ENCODE measurements around the gene NCAPD2.

NCAPD2 gene

GRCh38 chr12:6460751-6461371 lies 33.0 kb upstream of the NCAPD2 start:
- no peak overlapping the region for H2BK15ac ChIP-seq (ENCODE audit: low read depth, poor library complexity, severe bottlenecking)

GRCh38 chr12:6461401-6462233 lies 32.3 kb upstream of the NCAPD2 start:
- Histone ChIP-seq H3K27me3 (ENCODE audit: control insufficient read depth in 1 of 2, insufficient read depth in 1 of 2, low read length in 2 of 2) (no peaks in the 10 kb centered on the region), H4K91ac (ENCODE audit: low read length) (no peak overlapping the region), H3K36me3 (ENCODE audit: control insufficient read depth in 1 of 2, insufficient read depth in 2 of 2, low read depth in 1 of 2, low read length in 2 of 2) (peaks cover 62 to 93% of the 10 kb centered on the region in 2 experiments), H3K4me2 (ENCODE audit: low read length, poor library complexity, severe bottlenecking) (no peak overlapping the region), H4K8ac (ENCODE audit: low read length) (no peak overlapping the region), H2BK15ac (ENCODE audit: low read depth, poor library complexity, severe bottlenecking) (no peak overlapping the region), H2BK12ac (ENCODE audit: low read length in 2 of 2) (no peak overlapping the region), H3K4me1 (ENCODE audit: control insufficient read depth, insufficient read depth, low read depth, low read length) (peaks cover 3% of the 10 kb centered on the region), H3K27ac (ENCODE audit: low read length, poor library complexity, severe bottlenecking) (no peak overlapping the region), H3K18ac (ENCODE audit: low read depth in 1 of 2, low read length in 2 of 2) (no peak overlapping the region), H3K23ac (ENCODE audit: low read length in 2 of 2) (no peak overlapping the region), H2BK5ac (ENCODE audit: low read depth, low read length, poor library complexity, severe bottlenecking) (no peak overlapping the region), H2AK5ac (ENCODE audit: low read length, severe bottlenecking) (no peak overlapping the region), H3K4ac (ENCODE audit: low read depth in 1 of 2, low read length in 2 of 2) (no peak overlapping the region), H3K14ac (ENCODE audit: low read length in 2 of 2) (no peak overlapping the region), H3K9me3 (ENCODE audit: control insufficient read depth, low read length) (no peaks in the 10 kb centered on the region), H3K79me1 (replicated peaks; ENCODE audit: low read length, poor library complexity, severe bottlenecking) (peaks cover 16% of the 10 kb centered on the region), H3K4me3 (ENCODE audit: insufficient read depth in 1 of 2, low read depth in 1 of 2, low read length in 2 of 2) (no peak overlapping the region), H2BK120ac (ENCODE audit: low read depth, low read length) (no peak overlapping the region), H2AFZ (ENCODE audit: low read depth, low read length) (no peak overlapping the region), H3K9ac (ENCODE audit: low read length) (no peak overlapping the region)
- WGBS = 88% methylated on average over 11 of the region's 15 CpGs
- no peak for DNase-seq

More at GRCh38 chr12:6460751-6461371, 33.0 kb upstream of the NCAPD2 start:
- Histone ChIP-seq H3K9me3 (ENCODE audit: control insufficient read depth, low read length) (no peaks in the 10 kb centered on the region), H3K9ac (ENCODE audit: low read length) (no peak overlapping the region), H3K4me1 (ENCODE audit: control insufficient read depth, insufficient read depth, low read depth, low read length) (peaks cover 3% of the 10 kb centered on the region), H3K79me1 (replicated peaks; ENCODE audit: low read length, poor library complexity, severe bottlenecking) (peaks cover 11% of the 10 kb centered on the region), H3K23ac (ENCODE audit: low read length in 2 of 2) (no peak overlapping the region), H4K8ac (ENCODE audit: low read length) (no peak overlapping the region), H3K4me2 (ENCODE audit: low read length, poor library complexity, severe bottlenecking) (no peak overlapping the region), H3K14ac (ENCODE audit: low read length in 2 of 2) (no peak overlapping the region), H4K91ac (ENCODE audit: low read length) (no peak overlapping the region), H2BK120ac (ENCODE audit: low read depth, low read length) (no peak overlapping the region), H2BK5ac (ENCODE audit: low read depth, low read length, poor library complexity, severe bottlenecking) (no peak overlapping the region), H3K27ac (ENCODE audit: low read length, poor library complexity, severe bottlenecking) (no peak overlapping the region), H3K27me3 (ENCODE audit: control insufficient read depth in 1 of 2, insufficient read depth in 1 of 2, low read length in 2 of 2) (no peaks in the 10 kb centered on the region), H3K36me3 (ENCODE audit: control insufficient read depth in 1 of 2, insufficient read depth in 2 of 2, low read depth in 1 of 2, low read length in 2 of 2) (peaks cover 58 to 85% of the 10 kb centered on the region in 2 experiments), H2BK12ac (ENCODE audit: low read length in 2 of 2) (no peak overlapping the region), H3K4ac (ENCODE audit: low read depth in 1 of 2, low read length in 2 of 2) (no peak overlapping the region), H2AFZ (ENCODE audit: low read depth, low read length) (no peak overlapping the region), H3K18ac (ENCODE audit: low read depth in 1 of 2, low read length in 2 of 2) (no peak overlapping the region), H2AK5ac (ENCODE audit: low read length, severe bottlenecking) (no peak overlapping the region), H3K4me3 (ENCODE audit: insufficient read depth in 1 of 2, low read depth in 1 of 2, low read length in 2 of 2) (no peak overlapping the region)
- 92% methylated on average over 10 of the region's 10 CpGs for WGBS
- no peak for DNase-seq

- H3K36me3 ChIP-seq (ENCODE audit: control insufficient read depth in 1 of 2, insufficient read depth in 2 of 2, low read depth in 1 of 2, low read length in 2 of 2) = peaks cover 59 to 86% of the 10 kb centered on the region in 2 experiments
- no peak overlapping the region for H3K27ac ChIP-seq (ENCODE audit: low read length, poor library complexity, severe bottlenecking)
- no peak overlapping the region for H2BK5ac ChIP-seq (ENCODE audit: low read depth, low read length, poor library complexity, severe bottlenecking)
- H2BK12ac ChIP-seq (ENCODE audit: low read length in 2 of 2) = no peak overlapping the region
- no peak overlapping the region for H3K4me3 ChIP-seq (ENCODE audit: insufficient read depth in 1 of 2, low read depth in 1 of 2, low read length in 2 of 2)
- H3K27me3 ChIP-seq (ENCODE audit: control insufficient read depth in 1 of 2, insufficient read depth in 1 of 2, low read length in 2 of 2) = no peaks in the 10 kb centered on the region
- 95% methylated on average over 14 of the region's 14 CpGs for WGBS
- H4K8ac ChIP-seq (ENCODE audit: low read length) = no peak overlapping the region
- H2AK5ac ChIP-seq (ENCODE audit: low read length, severe bottlenecking) = no peak overlapping the region
- no peak for DNase-seq
- no peak overlapping the region for H4K91ac ChIP-seq (ENCODE audit: low read length)
- H3K23ac ChIP-seq (ENCODE audit: low read length in 2 of 2) = no peak overlapping the region
- H2BK15ac ChIP-seq (ENCODE audit: low read depth, poor library complexity, severe bottlenecking) = no peak overlapping the region
- no peak overlapping the region for H3K4ac ChIP-seq (ENCODE audit: low read depth in 1 of 2, low read length in 2 of 2)
- no peak overlapping the region for H3K9ac ChIP-seq (ENCODE audit: low read length)
- H2AFZ ChIP-seq (ENCODE audit: low read depth, low read length) = no peak overlapping the region
- H2BK120ac ChIP-seq (ENCODE audit: low read depth, low read length) = no peak overlapping the region
- H3K9me3 ChIP-seq (ENCODE audit: control insufficient read depth, low read length) = no peaks in the 10 kb centered on the region
- H3K14ac ChIP-seq (ENCODE audit: low read length in 2 of 2) = no peak overlapping the region
- peaks cover 17% of the 10 kb centered on the region for H3K79me1 ChIP-seq (replicated peaks; ENCODE audit: low read length, poor library complexity, severe bottlenecking)
- no peak overlapping the region for H3K4me2 ChIP-seq (ENCODE audit: low read length, poor library complexity, severe bottlenecking)
- H3K18ac ChIP-seq (ENCODE audit: low read depth in 1 of 2, low read length in 2 of 2) = no peak overlapping the region
- peaks cover 2% of the 10 kb centered on the region for H3K4me1 ChIP-seq (ENCODE audit: control insufficient read depth, insufficient read depth, low read depth, low read length)
Measured at GRCh38 chr12:6462234-6462995, 31.5 kb upstream of the NCAPD2 start.

GRCh38 chr12:6463216-6463615 lies 30.7 kb upstream of the NCAPD2 start:
- H3K27ac ChIP-seq (ENCODE audit: low read length, poor library complexity, severe bottlenecking) = no peak overlapping the region
- H3K27me3 ChIP-seq (ENCODE audit: control insufficient read depth in 1 of 2, insufficient read depth in 1 of 2, low read length in 2 of 2) = no peaks in the 10 kb centered on the region
- H3K18ac ChIP-seq (ENCODE audit: low read depth in 1 of 2, low read length in 2 of 2) = no peak overlapping the region
- H4K8ac ChIP-seq (ENCODE audit: low read length) = no peak overlapping the region
- H3K4me2 ChIP-seq (ENCODE audit: low read length, poor library complexity, severe bottlenecking) = no peak overlapping the region
- H3K4me3 ChIP-seq (ENCODE audit: insufficient read depth in 1 of 2, low read depth in 1 of 2, low read length in 2 of 2) = no peak overlapping the region
- H3K9me3 ChIP-seq (ENCODE audit: control insufficient read depth, low read length) = no peaks in the 10 kb centered on the region
- no peak overlapping the region for H2BK120ac ChIP-seq (ENCODE audit: low read depth, low read length)
- H2BK12ac ChIP-seq (ENCODE audit: low read length in 2 of 2) = no peak overlapping the region
- no peak for DNase-seq
- H3K23ac ChIP-seq (ENCODE audit: low read length in 2 of 2) = no peak overlapping the region
- H3K79me1 ChIP-seq (replicated peaks; ENCODE audit: low read length, poor library complexity, severe bottlenecking) = peaks cover 21% of the 10 kb centered on the region
- no peak overlapping the region for H3K9ac ChIP-seq (ENCODE audit: low read length)
- H3K4me1 ChIP-seq (ENCODE audit: control insufficient read depth, insufficient read depth, low read depth, low read length) = peaks cover 1% of the 10 kb centered on the region
- H2BK15ac ChIP-seq (ENCODE audit: low read depth, poor library complexity, severe bottlenecking) = no peak overlapping the region
- H3K14ac ChIP-seq (ENCODE audit: low read length in 2 of 2) = no peak overlapping the region
- 95% methylated on average over 7 of the region's 7 CpGs for WGBS
- H2AFZ ChIP-seq (ENCODE audit: low read depth, low read length) = no peak overlapping the region
- peaks cover 53 to 80% of the 10 kb centered on the region in 2 experiments for H3K36me3 ChIP-seq (ENCODE audit: control insufficient read depth in 1 of 2, insufficient read depth in 2 of 2, low read depth in 1 of 2, low read length in 2 of 2)
- no peak overlapping the region for H2AK5ac ChIP-seq (ENCODE audit: low read length, severe bottlenecking)
- no peak overlapping the region for H3K4ac ChIP-seq (ENCODE audit: low read depth in 1 of 2, low read length in 2 of 2)
- no peak overlapping the region for H2BK5ac ChIP-seq (ENCODE audit: low read depth, low read length, poor library complexity, severe bottlenecking)
- H4K91ac ChIP-seq (ENCODE audit: low read length) = no peak overlapping the region

Measured in mesenchymal stem cell (in vitro differentiated cells and primary cell).